GM21526 (cell line): ENCODE measurements around the gene GPR61.

ENCODE experiments used
- ATAC-seq: cut with Tn5 transposase; IDR thresholded peaks from one replicate; pipeline ENCODE4 v1.9.1; 2021; ENCODE audit warnings: moderate library complexity; ENCODE audit not compliant: unreplicated experiment, low FRiP score

The GPR61 gene

GRCh38 chr1:109534307-109534858, 5.3 kb upstream of the GPR61 start:
- ATAC-seq: no peak

DNA sequence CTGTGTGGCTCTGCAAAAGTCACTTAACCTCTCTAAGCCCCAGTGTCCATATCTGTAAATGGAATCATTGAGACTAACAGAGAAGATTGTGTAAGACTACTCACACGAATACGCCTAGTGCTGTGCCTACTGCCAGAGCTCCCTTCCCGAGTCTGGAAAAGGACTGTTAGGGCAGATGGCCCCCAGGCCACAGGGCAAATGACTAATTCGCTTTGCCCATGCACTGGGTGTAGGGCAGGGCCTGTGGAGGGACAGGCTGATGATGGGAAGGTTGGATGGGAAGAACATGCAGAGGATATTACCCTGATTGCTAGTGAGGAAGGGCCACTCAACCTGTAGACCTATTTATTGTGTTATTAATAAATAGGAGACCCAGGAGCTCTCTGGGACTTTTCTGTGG, 4.2 kb upstream of the GPR61 start:
- ATAC-seq: no peak

DNA sequence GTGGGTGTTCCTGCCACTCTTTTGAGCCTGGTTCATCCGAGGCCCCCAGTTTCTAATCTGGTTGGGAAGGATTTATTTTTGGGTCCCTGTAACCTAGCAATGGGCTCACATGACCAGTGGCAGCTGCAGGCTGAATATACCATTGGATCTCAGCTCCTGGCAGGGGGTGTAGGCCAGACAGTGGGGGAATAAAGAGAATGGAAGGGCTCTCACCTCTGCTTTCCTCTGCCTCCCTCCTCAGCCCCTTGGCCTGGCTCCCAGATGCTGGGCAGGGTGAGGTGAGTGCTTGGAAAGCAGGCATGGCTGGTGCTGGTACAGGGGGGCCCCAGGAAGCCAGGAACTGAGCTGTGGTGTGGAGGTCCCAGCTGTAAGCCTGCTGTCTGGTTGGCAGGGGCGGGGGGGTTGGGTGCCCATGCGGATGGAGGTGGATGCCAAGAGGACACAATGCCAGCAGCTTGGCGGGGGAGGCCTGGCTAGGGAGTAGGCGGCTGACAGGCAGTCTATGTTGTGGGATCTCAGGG, 3.6 kb upstream of the GPR61 start:
- ATAC-seq: no peak

GRCh38 chr1:109537450-109538178, 2.1 kb upstream of the GPR61 start:
- ATAC-seq: no peak

- no peak for ATAC-seq
Observed at GRCh38 chr1:109538827-109539555, 681 bp upstream of the GPR61 start.

- no peak for ATAC-seq
Observed at GRCh38 chr1:109541102-109541501, 1.4 kb downstream of the GPR61 start.

DNA sequence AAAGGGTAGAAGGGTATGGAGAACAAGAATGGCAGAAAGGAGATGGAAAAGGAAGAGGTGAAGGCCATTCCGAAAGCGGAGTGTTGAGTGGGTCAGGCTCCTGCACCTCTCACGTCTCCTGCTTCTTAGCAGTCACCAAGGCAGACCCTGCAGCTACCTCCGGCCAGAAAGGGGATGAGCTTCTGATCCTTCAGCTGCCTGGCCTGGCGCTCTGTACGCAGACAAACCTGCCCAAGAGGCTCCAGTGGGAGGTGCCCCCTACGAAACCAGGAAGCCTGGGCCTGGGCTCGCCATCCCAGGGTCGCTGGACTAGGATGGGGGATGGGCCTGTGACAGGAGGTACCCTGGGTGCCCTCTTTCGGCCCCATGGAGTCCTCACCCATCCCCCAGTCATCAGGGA, 3.0 kb downstream of the GPR61 start:
- no peak for ATAC-seq

- no peak for ATAC-seq
Observed at GRCh38 chr1:109543283-109543987, 3.8 kb downstream of the GPR61 start.

DNA sequence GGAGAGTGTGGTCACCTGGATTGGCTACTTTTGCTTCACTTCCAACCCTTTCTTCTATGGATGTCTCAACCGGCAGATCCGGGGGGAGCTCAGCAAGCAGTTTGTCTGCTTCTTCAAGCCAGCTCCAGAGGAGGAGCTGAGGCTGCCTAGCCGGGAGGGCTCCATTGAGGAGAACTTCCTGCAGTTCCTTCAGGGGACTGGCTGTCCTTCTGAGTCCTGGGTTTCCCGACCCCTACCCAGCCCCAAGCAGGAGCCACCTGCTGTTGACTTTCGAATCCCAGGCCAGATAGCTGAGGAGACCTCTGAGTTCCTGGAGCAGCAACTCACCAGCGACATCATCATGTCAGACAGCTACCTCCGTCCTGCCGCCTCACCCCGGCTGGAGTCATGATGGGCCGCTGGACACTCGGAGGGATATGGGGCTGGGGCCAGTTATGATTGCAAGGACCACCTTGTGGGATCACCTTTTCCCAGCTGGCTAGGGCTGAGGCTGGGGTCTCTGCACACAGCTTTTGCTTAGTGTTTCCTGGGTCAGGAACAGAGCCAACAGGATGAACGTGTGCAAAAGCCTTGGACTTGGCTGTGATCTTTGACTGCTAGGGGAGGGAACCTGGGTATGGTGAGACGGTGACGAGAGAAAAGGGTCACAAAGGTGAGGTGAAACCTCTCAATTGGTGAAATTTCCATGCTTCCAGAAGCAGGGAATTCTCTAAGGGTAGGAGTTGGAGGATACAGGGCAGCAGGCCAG, 4.5 kb downstream of the GPR61 start:
- ATAC-seq: no peak

- no peak for ATAC-seq
Observed at GRCh38 chr1:109546311-109547109, 6.8 kb downstream of the GPR61 start.

DNA sequence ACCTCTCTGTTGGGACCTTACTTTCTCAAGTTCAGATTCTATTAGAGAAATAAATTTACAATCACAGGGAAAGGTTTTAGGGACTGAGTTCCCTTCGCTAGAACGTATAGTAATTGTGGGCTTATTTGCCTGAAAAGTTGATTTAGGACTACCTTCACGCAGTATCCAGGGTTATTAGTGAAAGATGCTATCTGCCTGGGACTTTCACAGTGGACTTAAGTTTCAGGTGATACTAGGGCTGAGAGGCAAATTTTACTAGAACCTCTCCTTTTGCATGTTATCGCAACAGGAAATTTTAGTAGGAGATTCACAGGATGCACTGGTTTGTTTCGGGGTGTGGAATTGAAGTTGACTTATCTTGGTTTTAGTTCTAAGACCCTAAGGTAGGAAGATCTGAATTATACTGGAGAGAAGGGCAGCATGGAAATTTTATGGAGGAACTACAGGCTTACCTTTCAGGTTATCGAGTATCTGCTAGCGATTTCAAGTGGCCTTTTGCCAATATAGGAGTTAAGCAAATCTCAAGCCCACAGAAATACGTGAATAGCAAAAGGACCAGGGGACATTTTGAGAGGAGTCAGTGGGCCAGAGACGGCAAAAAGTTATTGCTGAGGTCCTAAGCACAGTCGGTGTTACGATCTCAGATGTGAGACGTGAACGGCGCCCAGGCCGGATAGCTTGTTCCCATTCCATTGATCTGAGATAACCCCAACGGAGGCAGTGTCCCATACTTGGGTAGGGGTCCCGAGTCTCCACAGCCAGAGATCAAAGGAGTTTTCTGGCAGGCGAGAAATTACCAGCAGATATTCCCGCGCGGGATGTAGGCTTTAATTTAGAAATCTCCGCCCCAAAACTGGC, 8.0 kb downstream of the GPR61 start:
- ATAC-seq: peak; percentile 1

DNA sequence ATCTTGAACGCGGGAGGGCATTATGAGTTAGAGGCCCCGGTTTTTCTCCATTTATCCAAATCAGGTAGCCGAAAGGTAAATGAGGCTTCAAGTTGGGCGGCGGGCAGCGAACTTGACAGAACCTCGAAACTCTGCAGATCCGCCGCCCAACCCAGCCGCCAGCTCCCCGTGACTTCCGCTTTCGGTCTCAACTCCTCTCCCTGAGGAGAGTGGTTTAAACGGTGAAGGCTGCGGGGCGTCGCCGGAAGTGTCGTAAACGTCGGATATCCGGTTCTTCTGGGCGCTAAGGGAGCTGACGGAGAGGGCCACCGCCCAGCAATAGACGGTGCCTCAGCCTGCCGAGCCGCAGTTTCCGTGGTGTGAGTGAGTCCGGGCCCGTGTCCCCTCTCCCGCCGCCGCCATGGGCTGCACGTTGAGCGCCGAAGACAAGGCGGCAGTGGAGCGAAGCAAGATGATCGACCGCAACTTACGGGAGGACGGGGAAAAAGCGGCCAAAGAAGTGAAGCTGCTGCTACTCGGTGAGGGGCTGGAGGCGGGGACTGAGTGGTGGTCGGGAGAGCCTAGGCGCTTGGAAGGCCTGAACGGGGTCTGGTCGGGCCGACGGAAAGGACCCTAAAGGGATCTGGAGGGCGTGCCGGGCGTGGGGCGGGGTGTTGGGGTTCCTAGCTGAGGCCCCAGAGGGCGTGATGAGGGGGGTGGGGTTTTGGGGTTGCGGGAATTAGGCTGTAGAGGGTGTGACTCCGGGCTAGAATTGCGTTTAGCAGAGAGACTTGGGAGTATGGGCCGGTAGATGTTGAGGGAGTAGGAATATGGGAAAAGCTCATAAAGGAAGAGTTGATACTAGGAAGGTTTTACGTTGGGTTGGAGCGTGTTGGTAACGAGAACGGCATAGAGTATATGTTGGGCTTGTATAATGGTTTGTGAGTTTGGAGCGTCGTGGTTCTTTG, 8.9 kb downstream of the GPR61 start, which contains the start of gene GNAI3:
TSS of gene GNAI3 (plus strand) at position 295 of the 947 bp plus-strand sequence. CDS start at position 401, 106 bp downstream.
- peak; percentile 84 for ATAC-seq

DNA sequence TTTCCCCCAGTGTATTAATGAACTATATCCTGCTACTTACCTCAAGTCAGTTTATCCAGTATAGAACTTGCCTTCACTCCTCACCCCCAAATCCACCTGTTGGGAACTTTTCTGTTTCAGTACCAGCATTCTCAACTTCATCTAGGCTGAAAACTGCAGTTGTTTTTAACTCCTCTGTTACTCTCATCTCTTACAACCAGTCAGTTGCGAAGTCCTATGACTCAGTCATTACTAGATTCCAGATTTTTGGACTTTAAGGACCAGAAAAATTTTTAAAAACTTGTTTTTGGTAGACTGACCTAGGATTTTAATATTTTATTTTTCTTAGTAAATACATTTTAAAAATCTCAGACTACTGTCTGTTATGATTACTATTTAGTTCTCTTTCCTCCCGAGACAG, 16.9 kb downstream of the GPR61 start:
- ATAC-seq: no peak

DNA sequence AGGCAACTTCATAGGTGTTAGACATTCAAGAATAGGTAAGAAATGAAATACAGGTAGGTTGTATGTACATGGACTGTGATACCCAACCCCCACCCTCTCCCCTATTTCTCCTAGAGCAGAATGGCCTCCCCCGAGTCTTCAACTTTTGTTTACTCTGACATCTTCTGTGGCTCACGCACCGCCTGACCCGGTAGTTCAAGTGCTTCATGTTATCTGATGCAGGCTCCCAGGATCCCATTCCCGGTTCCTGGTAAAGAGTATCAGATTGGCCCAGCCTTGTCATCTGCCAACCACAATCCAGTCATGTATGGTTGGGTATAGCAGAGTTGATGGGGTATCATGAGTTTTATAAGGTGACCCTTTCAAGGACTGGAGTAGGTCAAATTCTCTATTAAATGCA, 17.8 kb downstream of the GPR61 start:
- ATAC-seq: no peak

- ATAC-seq: no peak
Observed at GRCh38 chr1:109559995-109560394, 20.3 kb downstream of the GPR61 start.

DNA sequence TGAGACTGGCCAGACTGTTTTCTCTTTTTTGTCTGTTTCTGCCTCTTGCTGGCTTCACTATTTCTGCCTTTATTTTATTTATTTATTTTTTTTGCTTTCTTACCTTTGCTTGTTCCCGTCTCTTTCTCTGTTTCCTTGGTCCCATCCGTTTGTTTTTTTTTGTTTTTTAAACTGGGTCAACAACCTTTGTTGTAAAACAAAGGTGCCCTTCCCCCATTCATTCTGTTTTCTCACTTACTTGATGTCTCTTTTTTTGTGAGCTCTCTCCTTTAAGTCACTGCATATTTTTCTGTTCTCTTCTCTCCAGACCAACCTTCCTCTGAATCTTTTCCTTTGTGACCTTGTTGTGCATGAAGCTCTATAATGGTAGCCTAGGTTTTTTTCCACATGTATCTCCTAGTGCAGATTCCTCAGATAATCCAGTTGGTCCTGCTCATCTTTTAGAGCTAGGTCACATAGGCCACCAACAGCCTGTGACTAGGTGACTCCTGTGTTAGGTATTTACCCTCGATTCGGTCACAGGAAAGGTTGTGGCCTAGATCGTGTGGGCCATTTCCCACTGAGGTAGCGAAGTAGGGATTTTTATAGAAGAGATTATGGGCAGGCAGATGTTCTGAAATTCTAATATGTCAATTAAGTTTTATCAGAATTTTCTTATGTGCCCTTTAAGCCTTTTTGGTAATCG, 24.7 kb downstream of the GPR61 start:
- no peak for ATAC-seq

DNA sequence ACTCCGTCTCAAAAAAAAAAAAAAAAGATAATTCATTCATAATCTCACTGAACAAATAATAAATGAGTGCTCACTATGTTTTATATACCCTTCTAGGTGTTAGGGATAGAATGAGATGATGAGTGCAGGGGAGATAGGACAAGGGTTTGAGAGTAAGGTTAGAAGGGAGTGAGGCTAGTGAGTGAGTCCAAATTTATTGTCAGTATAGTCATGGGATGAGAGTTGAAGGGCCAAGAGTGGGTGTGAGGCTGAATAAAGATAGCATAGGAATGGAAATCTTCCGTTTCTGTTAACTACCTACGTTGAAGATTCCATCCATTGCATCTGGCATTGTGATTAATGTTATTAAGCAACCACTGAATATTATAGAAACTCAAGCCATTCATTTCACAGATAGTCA, 25.6 kb downstream of the GPR61 start:
- ATAC-seq: no peak
